GM19395 (cell line): Measurements from ENCODE around the gene ZNF674.
"Not testable (repeated sequence)": the region's sequence is repeated elsewhere in the genome, so short reads cannot be mapped to it uniquely, and the experiment has no call there.

Experiments
- ATAC-seq: cut with Tn5 transposase; IDR thresholded peaks from one replicate; pipeline ENCODE4 v1.9.1; 2021; ENCODE audit warnings: mild to moderate bottlenecking, moderate library complexity; ENCODE audit not compliant: unreplicated experiment

Gene ZNF674

GRCh38 chrX:46478634-46479033, 66.6 kb downstream of the ZNF674 start:
- not testable (repeated sequence) for ATAC-seq

GRCh38 chrX:46477435-46477834, 67.8 kb downstream of the ZNF674 start:
- no peak for ATAC-seq

GRCh38 chrX:46465203-46465602, 80.0 kb downstream of the ZNF674 start:
- no peak for ATAC-seq

GRCh38 chrX:46463682-46464081, 81.5 kb downstream of the ZNF674 start:
- no peak for ATAC-seq

GRCh38 chrX:46461660-46462191, 83.5 kb downstream of the ZNF674 start:
- peak; percentile 95 for ATAC-seq

- ATAC-seq = peak; percentile 33
Observed at GRCh38 chrX:46460801-46461659, 84.2 kb downstream of the ZNF674 start.

GRCh38 chrX:46459603-46460002, 85.6 kb downstream of the ZNF674 start:
- no peak for ATAC-seq

GRCh38 chrX:46456125-46456922, 88.9 kb downstream of the ZNF674 start:
- ATAC-seq = no peak
